HCT116 (cell line): ENCODE results near the gene FRRS1. TPM values are rescaled to one million over a fixed set of nuclear protein-coding genes. Genes with fewer than 3 reads are reported as not detected.

Source experiments
- ATAC-seq: fragments of 200-7000 bp; cut with Tn5 transposase; 2 replicates; pipeline ENCODE4 v1.9.1; 2020; ENCODE audit warnings: mild to moderate bottlenecking, moderate library complexity
- BruUV-seq: library from RNA; stranded (reverse); fragments of 400-500 nt; replicated peaks from 2 replicates; lab custom pipeline; 2021; lab: Mats Ljungman, UMichigan
- CTCF ChIA-PET: fragments of 300-600 bp; sonication (Branson Sonifier 250); formaldehyde crosslinking; loops from one replicate; lab custom pipeline; 2021; ENCODE audit warnings: antibody characterized with exemption; lab: Charles Lee
- POLR2A ChIA-PET: fragments of 300-600, 350-600 bp; sonication (Branson Sonifier 250); formaldehyde crosslinking; loops from one replicate; lab custom pipeline; 2021; ENCODE audit warnings: antibody characterized with exemption; lab: Charles Lee
- RAD21 ChIA-PET, 2 experiments: fragments of 300-600 bp; sonication (Branson Sonifier 250); formaldehyde crosslinking; loops; one replicate each; lab custom pipeline; 2023; ENCODE audit warnings: low total read pairs in 2 of 2; ENCODE audit not compliant: uncharacterized antibody in 2 of 2, unreplicated experiment in 2 of 2, low non-redundant PET in 1 of 2; lab: Charles Lee
- DNase-seq: peaks from one replicate; pipeline ENCODE4 v3.0.0-alpha.2; 2010; ENCODE audit warnings: low read depth, low spot score
- H2AFZ ChIP-seq: fragments of 200-600 bp; shearing (Covaris generic), sonication (generic); 2 replicates; pipeline ENCODE4 v1.6.1; 2017; ENCODE audit warnings: low read depth, mixed run types, mixed read lengths, antibody characterized with exemption, low read length; ENCODE audit not compliant: poor library complexity, severe bottlenecking
- H3K27ac ChIP-seq: 2 replicates; pipeline ENCODE4 v1.5.1; 2012; ENCODE audit warnings: low read depth, low read length
- H3K27me3 ChIP-seq: fragments of 200-600 bp; sonication (generic); 2 replicates; pipeline ENCODE4 v1.6.1; 2016; ENCODE audit warnings: mixed run types, low read length, mixed read lengths; ENCODE audit not compliant: insufficient read depth
- H3K36me3 ChIP-seq, 2 experiments: fragments of 200-500 bp in 1 of 2; fragments of 200-600 bp in 1 of 2; sonication (Bioruptor generic) in 1 of 2; sonication (generic) in 1 of 2; 2 replicates each; pipeline versions ENCODE4 v1.5.1 to v1.6.1; 2014 to 2016; ENCODE audit warnings: low read length in 2 of 2, inconsistent platforms in 1 of 2, mixed read lengths in 1 of 2, mixed run types in 1 of 2; ENCODE audit not compliant: insufficient read depth in 2 of 2, control insufficient read depth in 1 of 2
- H3K4me1 ChIP-seq, 2 experiments: fragments of 200-600 bp in 1 of 2; sonication (generic) in 1 of 2; 2 replicates each; pipeline versions ENCODE4 v1.5.1 to v1.6.1; 2012 to 2017; ENCODE audit warnings: low read length in 2 of 2, inconsistent platforms in 1 of 2, mild to moderate bottlenecking in 1 of 2, mixed read lengths in 1 of 2, mixed run types in 1 of 2, moderate library complexity in 1 of 2; ENCODE audit not compliant: insufficient read depth in 2 of 2, control insufficient read depth in 1 of 2
- H3K4me2 ChIP-seq: fragments of 200-600 bp; sonication (generic); 2 replicates; pipeline ENCODE4 v1.6.1; 2017; ENCODE audit warnings: mixed run types, low read length, mixed read lengths
- H3K4me3 ChIP-seq, 2 experiments: fragments of 200-600 bp in 1 of 2; sonication (generic) in 1 of 2; replicated peaks in 1 of 2; 2 replicates each; pipeline ENCODE4 v1.5.1; 2011 to 2016; ENCODE audit warnings: low read length in 2 of 2, control low read depth in 1 of 2, low read depth in 1 of 2, mild to moderate bottlenecking in 1 of 2, mixed read lengths in 1 of 2, mixed run types in 1 of 2
- H3K79me2 ChIP-seq: fragments of 200-600 bp; sonication (generic); 2 replicates; pipeline ENCODE4 v1.6.1; 2017; ENCODE audit warnings: mild to moderate bottlenecking, mixed run types, low read length, moderate library complexity, mixed read lengths; ENCODE audit not compliant: insufficient read depth
- H3K9ac ChIP-seq: fragments of 200-600 bp; sonication (generic); 2 replicates; pipeline ENCODE4 v1.6.1; 2016; ENCODE audit warnings: low read length, mixed read lengths
- H3K9me2 ChIP-seq: fragments of 200-600 bp; sonication (generic), shearing (Covaris generic); 2 replicates; pipeline ENCODE4 v1.6.1; 2017; ENCODE audit warnings: mixed run types, mild to moderate bottlenecking, moderate library complexity; ENCODE audit not compliant: insufficient read depth
- H3K9me3 ChIP-seq, 2 experiments: fragments of 200-500 bp in 1 of 2; fragments of 200-600 bp in 1 of 2; sonication (Bioruptor generic) in 1 of 2; sonication (generic) in 1 of 2; 2 replicates each; pipeline ENCODE4 v1.6.1; 2014 to 2017; ENCODE audit warnings: low read length in 2 of 2, mixed read lengths in 2 of 2, inconsistent platforms in 1 of 2, low read depth in 1 of 2, mild to moderate bottlenecking in 1 of 2, mixed run types in 1 of 2, moderate library complexity in 1 of 2; ENCODE audit not compliant: control insufficient read depth in 1 of 2, insufficient read depth in 1 of 2
- H4K20me1 ChIP-seq: fragments of 200-600 bp; sonication (generic), shearing (Covaris generic); 2 replicates; pipeline ENCODE4 v1.6.1; 2017; ENCODE audit warnings: mixed run types, mild to moderate bottlenecking, moderate library complexity; ENCODE audit not compliant: insufficient read depth
- CBX3 ChIP-seq: IDR thresholded peaks from 2 replicates; pipeline ENCODE4 v1.6.1; 2012; ENCODE audit warnings: low read depth
- EGR1 ChIP-seq: IDR thresholded peaks from 2 replicates; pipeline ENCODE4 v1.6.1; 2012; ENCODE audit warnings: low read depth
- FOSL1 ChIP-seq: IDR thresholded peaks from 2 replicates; pipeline ENCODE4 v1.6.1; 2012; ENCODE audit warnings: low read depth
- POLR2A ChIP-seq: IDR thresholded peaks from 2 replicates; pipeline ENCODE4 v1.7.0; 2011; ENCODE audit warnings: borderline replicate concordance; ENCODE audit not compliant: insufficient read depth, insufficient read length; ENCODE audit errors: extremely low read depth
- SP1 ChIP-seq: IDR thresholded peaks from 2 replicates; pipeline ENCODE4 v1.6.1; 2012; ENCODE audit warnings: low read depth
- ZNF274 ChIP-seq: fragments of 200-500 bp; sonication (Bioruptor generic); IDR thresholded peaks from 2 replicates; pipeline ENCODE4 v1.6.1; 2014; ENCODE audit warnings: mild to moderate bottlenecking, low read depth, low read length, inconsistent platforms
- intact Hi-C: fragments of 100-400 bp; cut with micrococcal nuclease; formaldehyde crosslinking; loops from 2 replicates; pipeline ENCODE4 v1.10.0; 2022
- total RNA-seq: library from RNA; stranded (reverse); gene quantifications from one replicate; pipeline ENCODE4 v1.2.1, GENCODE V29; 2021; ENCODE audit not compliant: unreplicated experiment

The FRRS1 gene
- total RNA-seq, 1 experiment from 2014 or later: 19.8 TPM

DNA sequence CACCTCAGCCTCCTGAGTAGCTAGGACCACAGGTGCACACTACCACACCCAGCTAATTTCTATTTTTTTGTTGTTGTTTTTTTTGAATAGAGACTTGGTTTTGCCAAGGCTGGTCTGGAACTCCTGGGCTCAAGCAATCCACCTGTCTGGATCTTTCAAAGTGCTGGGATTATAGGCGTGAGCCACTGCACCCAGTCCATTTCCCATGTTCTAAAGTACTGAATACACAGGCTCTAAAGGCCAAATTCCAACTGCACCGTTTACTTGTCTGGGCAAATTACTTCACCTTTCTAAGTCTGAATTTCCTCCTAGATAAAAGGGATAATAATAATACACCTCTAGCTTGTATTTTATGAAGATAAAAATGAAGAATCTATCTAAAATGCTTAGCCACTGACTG lies 39.6 kb downstream of the FRRS1 start:
- CTCF ChIA-PET: no interaction called here
- no peak overlapping the region for H3K9ac ChIP-seq
- no peak for ATAC-seq

GRCh38 chr1:99726407-99726806 lies 40.0 kb downstream of the FRRS1 start:
- intact Hi-C loops: no loop called here
- no peaks in the 10 kb centered on the region for H3K9me3 ChIP-seq
- DNase-seq (no peak), ATAC-seq (no peak)
- H4K20me1 ChIP-seq: no peaks in the 10 kb centered on the region
- no peak overlapping the region for H3K4me3 ChIP-seq
- no peak for TF ChIP-seq SP1
- no peak for TF ChIP-seq POLR2A
- CTCF ChIA-PET: no interaction called here
- no peak overlapping the region for H2AFZ ChIP-seq
- H3K4me1 ChIP-seq: no peaks in the 10 kb centered on the region
- H3K79me2 ChIP-seq: no peaks in the 10 kb centered on the region
- no peaks in the 10 kb centered on the region for H3K27me3 ChIP-seq
- H3K4me2 ChIP-seq: no peak overlapping the region
- no peak overlapping the region for H3K9ac ChIP-seq
- no peaks in the 10 kb centered on the region for H3K9me2 ChIP-seq
- RAD21 ChIA-PET: no interaction called here
- H3K36me3 ChIP-seq: 0 out of 4 replicates have a peak, but pooled peaks cover 0 to 4% of the 10 kb centered on the region in 2 experiments
- POLR2A ChIA-PET: no interaction called here
- no peak overlapping the region for H3K27ac ChIP-seq
- BruUV-seq: no TSS peak

More for the DNA sequence above, 39.6 kb downstream of the FRRS1 start:
- BruUV-seq: no TSS peak
- no peak overlapping the region for H3K4me3 ChIP-seq
- no peaks in the 10 kb centered on the region for H3K4me1 ChIP-seq
- no peak for DNase-seq
- H3K9me2 ChIP-seq: no peaks in the 10 kb centered on the region
- no peaks in the 10 kb centered on the region for H3K27me3 ChIP-seq
- no peaks in the 10 kb centered on the region for H3K79me2 ChIP-seq
- intact Hi-C loops: no loop called here
- ChIA-PET POLR2A (no interaction called here), RAD21 (no interaction called here)
- no peak overlapping the region for H3K4me2 ChIP-seq
- H4K20me1 ChIP-seq: no peaks in the 10 kb centered on the region
- 0 out of 4 replicates have a peak, but pooled peaks cover 0 to 4% of the 10 kb centered on the region in 2 experiments for H3K36me3 ChIP-seq
- no peaks in the 10 kb centered on the region for H3K9me3 ChIP-seq
- H3K27ac ChIP-seq: no peak overlapping the region
- H2AFZ ChIP-seq: no peak overlapping the region
- TF ChIP-seq POLR2A (no peak), ZNF274 (no peak), SP1 (no peak), CBX3 (no peak), EGR1 (no peak), FOSL1 (no peak)
- TF ChIP-seq, all 23 proteins: peak for 0
